ENCODE measurements around the gene ARHGEF37.

ARHGEF37 gene

DNA sequence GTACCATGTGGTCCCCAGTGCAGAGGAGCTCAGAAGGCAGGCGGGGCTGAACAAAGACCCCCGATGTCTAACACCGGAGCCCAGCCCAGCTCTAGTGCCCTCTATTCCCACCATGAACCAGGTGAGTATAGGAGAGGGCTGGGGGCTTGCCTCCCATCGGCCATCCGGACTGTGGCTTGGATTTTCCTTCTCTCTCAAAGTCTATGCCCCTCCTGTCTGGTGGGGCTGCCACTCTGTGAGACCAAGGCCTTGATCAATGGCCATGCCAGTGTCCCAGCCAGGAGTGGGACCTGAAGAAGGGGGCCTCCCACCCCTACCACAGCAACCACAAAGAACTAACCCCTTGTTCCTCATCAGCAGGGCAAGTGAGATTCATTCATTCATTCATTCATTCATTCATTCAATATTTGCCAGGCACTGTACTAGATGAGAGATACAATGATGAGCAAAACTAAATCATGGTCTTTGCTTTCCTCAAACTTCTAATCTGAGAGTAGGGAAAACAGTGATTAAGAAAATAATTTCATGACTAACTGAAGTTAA is 47.6 kb downstream of the ARHGEF37 start:
- DNase-seq (ENCODE audit: low read depth) = no peak

- DNase-seq (ENCODE audit: low read depth) = no peak
These were observed 48.1 kb downstream of the ARHGEF37 start for GRCh38 chr5:149629421-149629820.

- no peak for DNase-seq (ENCODE audit: low read depth)
These were observed 49.0 kb downstream of the ARHGEF37 start for GRCh38 chr5:149630337-149630736.

GRCh38 chr5:149631506-149631905 is 50.2 kb downstream of the ARHGEF37 start:
- no peak for DNase-seq (ENCODE audit: low read depth)

DNA sequence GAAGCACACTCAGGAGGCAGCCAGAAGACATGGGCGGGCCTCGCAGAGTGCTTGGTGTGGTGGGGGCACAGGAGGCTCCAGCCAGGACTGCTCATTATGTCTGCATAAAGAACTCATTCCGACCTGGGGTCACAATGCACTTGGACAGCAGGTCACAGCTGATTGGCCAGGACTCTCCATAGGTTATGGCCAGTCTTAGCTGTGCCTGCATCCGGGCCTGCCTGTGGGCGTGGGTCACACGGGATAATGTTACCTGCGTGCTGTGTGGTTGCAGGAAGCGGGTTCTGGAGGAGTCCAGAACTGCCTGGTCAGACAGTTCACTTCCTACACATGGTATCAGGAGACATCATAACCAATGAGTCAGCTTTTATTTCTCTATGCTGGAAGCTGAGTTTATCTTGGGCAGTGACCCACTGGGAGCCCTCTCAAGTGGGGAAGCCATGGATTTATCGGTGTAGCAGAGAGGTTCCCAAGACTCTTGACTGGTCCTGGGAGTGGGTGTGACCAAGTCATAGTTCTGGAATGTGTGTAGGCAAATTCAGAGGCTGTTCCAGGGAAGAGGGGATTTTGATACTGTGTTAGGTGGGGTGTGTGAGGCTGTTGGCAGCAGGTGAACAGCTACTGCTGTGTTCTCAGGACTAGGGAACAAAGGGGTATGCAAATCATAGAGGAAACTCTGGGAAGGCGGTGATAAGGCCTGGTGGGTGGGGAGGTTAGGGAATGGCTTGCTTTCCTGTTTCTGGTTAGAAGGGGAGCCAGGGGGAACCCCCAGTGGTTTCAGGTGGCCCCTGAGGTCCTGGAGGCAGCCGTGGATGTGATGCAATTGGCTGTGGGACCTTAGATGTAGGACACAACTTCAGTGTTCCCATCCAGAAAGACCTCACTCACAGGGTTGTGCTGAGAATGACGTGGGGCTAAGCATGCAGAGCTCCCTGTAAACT is 51.3 kb downstream of the ARHGEF37 start:
- DNase-seq (ENCODE audit: low read depth) = no peak

DNA sequence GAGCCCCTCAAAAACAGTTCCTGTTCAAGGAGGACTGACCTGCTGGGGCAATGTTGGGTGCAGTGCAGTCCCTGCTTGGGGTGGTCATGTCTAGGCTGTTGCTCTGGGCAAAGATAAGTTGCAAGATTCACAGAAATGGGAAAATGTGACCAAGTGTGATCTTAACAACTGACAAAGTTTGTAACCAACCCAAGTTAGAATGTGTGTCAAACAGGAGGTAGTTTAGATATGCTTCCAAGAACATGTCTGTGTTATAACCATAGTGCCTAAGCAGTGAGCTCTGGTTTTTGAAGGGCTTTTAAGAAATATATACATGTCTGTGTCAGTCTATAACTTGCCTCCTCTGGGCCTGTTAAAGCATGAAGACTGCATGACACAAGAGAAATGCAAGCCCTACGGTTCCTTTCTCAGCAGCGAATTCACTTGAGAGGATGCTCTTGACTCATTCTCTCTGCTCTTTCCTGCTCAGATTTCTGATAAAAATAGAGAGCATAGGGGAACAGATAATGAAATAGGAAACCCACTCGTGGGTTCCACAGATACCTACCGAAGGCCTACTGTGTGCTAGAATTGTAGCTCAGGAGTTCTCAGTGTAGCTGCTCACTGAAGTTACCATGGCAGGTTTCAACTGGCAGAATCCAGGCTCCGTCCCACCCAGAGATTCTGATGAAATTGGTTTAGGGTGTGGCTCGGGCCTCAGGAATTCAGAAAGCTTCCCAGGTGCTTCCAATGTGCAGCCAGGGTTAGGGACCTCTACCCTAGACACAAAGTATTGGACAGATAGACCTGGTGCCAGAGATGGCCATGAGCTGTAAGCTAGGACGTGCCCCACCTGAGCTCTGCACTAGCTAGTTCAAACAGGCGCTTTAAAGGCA is 52.4 kb downstream of the ARHGEF37 start:
- DNase-seq (ENCODE audit: low read depth) = no peak

DNA sequence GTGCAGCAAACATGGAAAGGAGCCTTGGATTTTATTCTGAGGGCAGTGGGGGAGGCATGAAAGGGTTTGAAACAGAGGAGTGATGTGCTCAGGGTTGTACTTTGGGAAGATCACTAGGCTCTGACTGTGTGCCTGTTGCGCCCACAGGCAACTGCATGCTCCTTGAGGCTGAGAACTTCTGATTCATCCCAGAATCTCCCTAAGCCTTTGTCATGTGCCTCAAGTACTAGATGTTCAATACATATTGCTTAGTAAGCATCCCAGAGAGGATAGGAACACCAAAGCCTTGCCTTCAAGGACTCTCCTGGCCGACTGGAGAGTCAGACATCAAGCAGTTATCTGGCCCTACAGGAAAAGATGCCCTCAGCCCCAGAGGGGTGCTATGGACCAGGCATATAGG is 54.1 kb downstream of the ARHGEF37 start:
- DNase-seq (ENCODE audit: low read depth) = no peak

GRCh38 chr5:149636191-149636860 is 55.0 kb downstream of the ARHGEF37 start:
- no peak for DNase-seq (ENCODE audit: low read depth)

- DNase-seq (ENCODE audit: low read depth) = no peak
These were observed 55.6 kb downstream of the ARHGEF37 start for GRCh38 chr5:149636861-149637246.

DNA sequence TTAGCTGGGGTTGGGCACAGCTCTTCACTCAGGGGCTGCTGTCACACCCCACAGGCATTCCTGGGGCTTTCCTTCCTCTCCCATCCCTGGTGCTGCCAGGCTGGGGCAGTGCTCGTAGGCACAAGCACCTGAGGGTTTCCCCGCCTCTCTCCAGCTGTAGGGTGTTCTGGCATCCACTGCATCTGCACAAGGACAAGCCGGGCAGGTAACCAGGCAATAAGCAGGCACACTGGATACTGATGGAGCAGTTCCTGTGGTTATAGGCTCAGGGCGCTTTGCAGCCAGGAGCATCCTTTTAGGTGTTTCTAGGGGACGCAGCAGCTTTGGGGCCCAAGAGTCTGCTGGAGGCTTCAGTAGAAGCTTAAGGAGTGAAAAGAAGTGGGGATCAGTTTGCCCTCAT is 56.8 kb downstream of the ARHGEF37 start:
- DNase-seq (ENCODE audit: low read depth) = no peak

GRCh38 chr5:149638546-149639241 is 57.4 kb downstream of the ARHGEF37 start:
- no peak for DNase-seq (ENCODE audit: low read depth)

DNA sequence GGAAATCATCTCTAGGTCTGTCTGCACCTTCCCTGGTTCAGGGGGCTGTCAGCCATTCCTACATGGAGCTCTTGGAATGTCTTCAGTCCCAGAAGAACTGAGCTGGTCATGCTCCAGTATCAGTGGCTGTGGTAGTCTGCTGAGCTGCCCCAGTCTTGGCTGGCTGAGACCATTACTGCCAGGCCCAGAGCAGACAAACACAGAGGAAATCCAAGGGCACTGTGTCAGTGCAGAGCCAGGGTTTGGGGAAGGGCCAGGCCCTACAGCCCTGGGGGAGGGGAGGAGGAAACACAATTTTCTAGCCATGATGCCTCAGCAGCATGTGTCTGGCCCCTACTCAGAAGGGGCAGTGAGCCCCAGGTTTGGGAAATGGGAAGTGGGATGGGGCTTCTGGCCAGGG is 58.4 kb downstream of the ARHGEF37 start:
- DNase-seq (ENCODE audit: low read depth) = no peak

GRCh38 chr5:149640350-149640999 is 59.2 kb downstream of the ARHGEF37 start:
- DNase-seq (ENCODE audit: low read depth) = no peak

DNA sequence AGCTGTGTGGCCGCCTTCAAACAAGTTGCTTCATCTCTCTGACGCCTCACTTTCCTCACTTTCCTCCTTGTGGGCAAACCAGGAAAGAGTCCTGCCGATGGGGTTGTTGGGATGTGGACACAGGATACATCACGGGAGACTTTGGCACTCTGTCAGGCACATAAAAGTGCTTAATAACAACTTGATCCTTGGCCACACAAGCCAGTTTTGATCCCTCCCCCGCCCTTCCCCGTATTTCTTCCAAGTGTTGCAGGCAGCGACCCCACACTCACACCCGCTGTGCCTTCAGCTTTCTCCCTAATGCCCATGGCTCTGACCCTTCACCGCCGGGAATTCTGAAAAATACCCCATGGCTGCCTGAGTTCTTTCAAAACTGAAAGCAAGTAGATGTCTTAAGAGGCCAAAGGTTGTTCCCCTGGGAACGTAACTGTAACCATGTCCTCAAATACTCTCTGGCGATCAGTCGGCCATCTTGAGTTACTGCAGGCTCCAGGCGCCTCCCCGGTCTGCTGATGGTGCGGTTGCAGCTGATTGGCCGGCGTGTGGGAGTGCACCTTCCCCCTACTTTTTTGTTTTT is 59.8 kb downstream of the ARHGEF37 start:
- DNase-seq (ENCODE audit: low read depth) = no peak

DNA sequence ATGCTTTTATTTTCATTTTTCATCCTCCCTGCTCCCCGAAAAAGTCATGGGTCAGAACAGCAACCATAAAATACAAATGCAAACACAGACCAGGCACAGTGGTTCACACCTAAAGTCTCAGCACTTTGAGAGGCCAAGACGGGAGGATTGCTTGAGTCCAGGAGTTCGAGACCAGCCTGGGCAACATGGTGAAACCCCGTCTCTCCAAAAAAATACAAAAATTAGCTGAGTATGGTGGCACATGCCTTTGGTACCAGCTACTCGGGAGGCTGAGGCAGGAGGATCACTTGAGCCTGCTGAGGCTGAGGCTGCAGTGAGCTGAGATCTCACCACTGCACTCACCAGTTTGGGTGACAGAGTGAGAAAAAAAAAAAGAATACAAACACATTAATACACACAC is 60.3 kb downstream of the ARHGEF37 start:
- DNase-seq (ENCODE audit: low read depth) = no peak

GRCh38 chr5:149643781-149644180 is 62.5 kb downstream of the ARHGEF37 start:
- no peak for DNase-seq (ENCODE audit: low read depth)

DNA sequence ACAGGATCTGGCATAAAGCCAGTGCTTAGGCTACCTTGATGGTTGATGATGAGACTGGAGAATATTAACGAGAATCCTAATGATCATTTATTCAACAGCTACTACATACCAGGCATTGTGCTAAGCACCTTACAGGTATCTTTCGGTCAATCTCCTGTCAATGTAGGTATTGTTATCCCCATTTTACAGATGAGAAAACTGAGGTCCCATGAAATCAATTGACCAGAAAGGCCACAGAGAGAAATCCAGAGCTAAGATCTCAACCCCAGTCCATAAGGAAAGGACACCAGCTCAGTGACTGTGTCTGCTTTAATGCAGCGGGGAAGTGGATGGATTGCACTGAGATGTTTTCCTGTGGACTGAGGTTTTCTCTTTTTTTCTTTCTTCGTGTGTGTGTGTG is 63.3 kb downstream of the ARHGEF37 start:
- DNase-seq (ENCODE audit: low read depth) = no peak

DNA sequence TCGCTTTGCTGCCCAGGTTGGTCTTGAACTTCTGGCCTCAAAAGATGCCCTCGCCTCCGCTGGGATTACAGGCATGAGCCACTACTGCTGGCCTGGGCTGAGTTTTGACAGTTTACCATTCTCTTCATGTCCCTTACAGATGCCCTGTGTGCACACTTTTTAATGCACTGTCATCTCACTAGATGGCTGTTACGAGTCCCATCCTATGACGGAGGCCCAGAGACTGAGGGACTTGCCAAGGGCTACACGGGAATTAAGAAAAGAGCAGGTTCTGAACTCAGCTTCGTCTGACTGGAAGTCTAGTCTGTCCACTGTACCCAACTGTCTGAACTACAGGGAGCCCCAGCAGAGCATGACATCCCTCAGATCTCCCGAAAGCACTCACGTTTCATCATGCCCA is 63.9 kb downstream of the ARHGEF37 start:
- no peak for DNase-seq (ENCODE audit: low read depth)

GRCh38 chr5:149645725-149646124 is 64.4 kb downstream of the ARHGEF37 start:
- no peak for DNase-seq (ENCODE audit: low read depth)

DNA sequence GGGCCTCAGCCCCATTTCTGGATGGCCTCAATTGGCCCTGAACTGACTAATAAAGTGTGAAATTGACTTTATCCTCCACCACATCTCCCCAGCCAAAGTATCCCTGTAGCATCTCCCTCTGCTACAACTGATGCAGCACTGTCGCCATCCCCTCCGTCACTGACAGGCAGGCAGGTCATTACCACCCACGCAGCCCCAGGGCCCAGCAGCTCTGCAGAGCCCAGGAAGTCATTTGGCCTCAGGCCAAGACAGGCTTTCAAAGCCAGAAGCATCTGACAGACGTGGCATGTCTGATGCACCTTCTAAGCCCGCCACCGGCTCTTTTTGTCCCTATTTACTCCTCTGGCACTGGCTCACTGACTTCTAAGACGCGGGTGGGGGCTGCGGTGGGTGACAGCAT is 65.3 kb downstream of the ARHGEF37 start:
- DNase-seq (ENCODE audit: low read depth) = no peak

- DNase-seq (ENCODE audit: low read depth) = no peak
These were observed 66.0 kb downstream of the ARHGEF37 start for GRCh38 chr5:149647334-149647733.

Measured in stimulated activated CD8-positive, alpha-beta memory T cell treated with anti-CD3 and anti-CD28 coated beads, Interleukin-15, amount 100 ng/mL, for 24 hours (primary cell).